RWPE2 (cell line): ENCODE results near the gene VOPP1.
A peak's percentile ranks its signal among the peaks of the same experiment; 100 is the strongest.

Source experiments
- ATAC-seq: fragments of 200-7000 bp; cut with Tn5 transposase; 3 replicates; pipeline ENCODE4 v1.9.1; 2021; ENCODE audit warnings: low read depth
- DNase-seq: peaks from one replicate; pipeline ENCODE4 v3.0.0-alpha.2; 2020; ENCODE audit warnings: low spot score
- H3K27ac ChIP-seq: fragments of 450-650 bp; 2 replicates; pipeline ENCODE4 v1.5.1; 2017; ENCODE audit warnings: mild to moderate bottlenecking; ENCODE audit not compliant: poor library complexity, severe bottlenecking
- H3K27me3 ChIP-seq: fragments of 250-450 bp; sonication (Bioruptor Pico); 2 replicates; pipeline ENCODE4 v1.5.1; 2021; ENCODE audit warnings: mild to moderate bottlenecking, moderate library complexity; ENCODE audit not compliant: insufficient read depth, poor library complexity, severe bottlenecking
- H3K36me3 ChIP-seq: fragments of 250-450 bp; sonication (Bioruptor Pico); 2 replicates; pipeline ENCODE4 v1.5.1; 2020; ENCODE audit warnings: low read depth, mild to moderate bottlenecking, moderate library complexity
- H3K4me1 ChIP-seq: fragments of 250-450 bp; sonication (Bioruptor Pico); 2 replicates; pipeline ENCODE4 v1.5.1; 2021; ENCODE audit warnings: mild to moderate bottlenecking, moderate library complexity; ENCODE audit not compliant: insufficient read depth, poor library complexity, severe bottlenecking
- H3K4me3 ChIP-seq: fragments of 250-450 bp; sonication (Bioruptor Pico); 2 replicates; pipeline ENCODE4 v1.5.1; 2021; ENCODE audit warnings: mild to moderate bottlenecking, moderate library complexity; ENCODE audit not compliant: severe bottlenecking
- H3K9me3 ChIP-seq: fragments of 250-450 bp; sonication (Bioruptor Pico); 2 replicates; pipeline ENCODE4 v1.5.1; 2021; ENCODE audit warnings: mild to moderate bottlenecking, moderate library complexity; ENCODE audit not compliant: severe bottlenecking
- CTCF ChIP-seq: fragments of 450-650 bp; IDR thresholded peaks from one replicate; pipeline ENCODE4 v1.5.1; 2017; ENCODE audit warnings: mild to moderate bottlenecking, moderate library complexity; ENCODE audit not compliant: poor library complexity, severe bottlenecking

VOPP1 gene

GRCh38 chr7:55595511-55595910 is 23.2 kb upstream of the VOPP1 start:
- DNase-seq: no peak
- Histone ChIP-seq H3K9me3 (no peaks in the 10 kb centered on the region), H3K27me3 (peaks cover 3% of the 10 kb centered on the region), H3K4me1 (no peaks in the 10 kb centered on the region), H3K4me3 (no peak overlapping the region), H3K27ac (no peak overlapping the region), H3K36me3 (no peaks in the 10 kb centered on the region)
- no peak for ATAC-seq
- no peak for TF ChIP-seq CTCF

- H3K4me1 ChIP-seq: no peaks in the 10 kb centered on the region
- H3K27me3 ChIP-seq: peaks cover 3% of the 10 kb centered on the region
- H3K36me3 ChIP-seq: no peaks in the 10 kb centered on the region
- no peak overlapping the region for H3K4me3 ChIP-seq
- H3K9me3 ChIP-seq: no peaks in the 10 kb centered on the region
- TF ChIP-seq CTCF: no peak
- H3K27ac ChIP-seq: no peak overlapping the region
- ATAC-seq (no peak), DNase-seq (no peak)
Measured at GRCh38 chr7:55594870-55595269, 22.6 kb upstream of the VOPP1 start.

GRCh38 chr7:55594414-55594813 is 22.1 kb upstream of the VOPP1 start:
- H3K27me3 ChIP-seq: peaks cover 1% of the 10 kb centered on the region
- no peaks in the 10 kb centered on the region for H3K36me3 ChIP-seq
- DNase-seq (no peak), ATAC-seq (no peak)
- no peaks in the 10 kb centered on the region for H3K9me3 ChIP-seq
- H3K4me3 ChIP-seq: no peak overlapping the region
- no peak overlapping the region for H3K27ac ChIP-seq
- TF ChIP-seq CTCF: no peak
- no peaks in the 10 kb centered on the region for H3K4me1 ChIP-seq

GRCh38 chr7:55593515-55594318 is 21.4 kb upstream of the VOPP1 start:
- DNase-seq (no peak), ATAC-seq (peak; percentile 71)
- H3K36me3 ChIP-seq: no peaks in the 10 kb centered on the region
- TF ChIP-seq CTCF: peak; percentile 86
- no peak overlapping the region for H3K27ac ChIP-seq
- no peaks in the 10 kb centered on the region for H3K9me3 ChIP-seq
- H3K4me1 ChIP-seq: no peaks in the 10 kb centered on the region
- no peaks in the 10 kb centered on the region for H3K27me3 ChIP-seq
- H3K4me3 ChIP-seq: no peak overlapping the region

- TF ChIP-seq CTCF: no peak
- Histone ChIP-seq H3K9me3 (no peaks in the 10 kb centered on the region), H3K4me1 (no peaks in the 10 kb centered on the region), H3K36me3 (no peaks in the 10 kb centered on the region), H3K27ac (no peak overlapping the region), H3K4me3 (no peak overlapping the region), H3K27me3 (no peaks in the 10 kb centered on the region)
- no peak for DNase-seq
- no peak for ATAC-seq
Measured at GRCh38 chr7:55593172-55593514, 20.8 kb upstream of the VOPP1 start.
